Nephron (organoid): Measurements from ENCODE around the gene CAMKMT.

Experiments used
- H3K27ac Mint-ChIP-seq, 3 experiments: 2 replicates each; pipeline ENCODE4 v1.8.0; 2020; ENCODE audit warnings: mixed read lengths in 3 of 3, mild to moderate bottlenecking in 2 of 3, moderate library complexity in 1 of 3
- H3K27me3 Mint-ChIP-seq: 2 replicates; pipeline ENCODE4 v1.8.0; 2021; ENCODE audit warnings: low read depth, mild to moderate bottlenecking, moderate library complexity, mixed read lengths
- H3K36me3 Mint-ChIP-seq: 2 replicates; pipeline ENCODE4 v1.8.0; 2020; ENCODE audit warnings: low read depth, mixed read lengths
- H3K4me1 Mint-ChIP-seq: 2 replicates; pipeline ENCODE4 v1.8.0; 2020; ENCODE audit warnings: mixed read lengths
- H3K4me3 Mint-ChIP-seq, 3 experiments: 2 replicates each; pipeline ENCODE4 v1.8.0; 2020; ENCODE audit warnings: mild to moderate bottlenecking in 3 of 3, mixed read lengths in 3 of 3, moderate library complexity in 2 of 3
- H3K9me3 Mint-ChIP-seq: 2 replicates; pipeline ENCODE4 v1.8.0; 2020; ENCODE audit warnings: mixed read lengths
- TF ChIP-seq, protein P1 (sequence below), 3 experiments: fragments of 200-600 bp; sonication (generic); IDR thresholded peaks; one replicate each; pipeline ENCODE4 v1.5.0; 2021; ENCODE audit warnings: antibody characterized with exemption in 3 of 3; ENCODE audit not compliant: unreplicated experiment in 3 of 3

Gene CAMKMT

DNA sequence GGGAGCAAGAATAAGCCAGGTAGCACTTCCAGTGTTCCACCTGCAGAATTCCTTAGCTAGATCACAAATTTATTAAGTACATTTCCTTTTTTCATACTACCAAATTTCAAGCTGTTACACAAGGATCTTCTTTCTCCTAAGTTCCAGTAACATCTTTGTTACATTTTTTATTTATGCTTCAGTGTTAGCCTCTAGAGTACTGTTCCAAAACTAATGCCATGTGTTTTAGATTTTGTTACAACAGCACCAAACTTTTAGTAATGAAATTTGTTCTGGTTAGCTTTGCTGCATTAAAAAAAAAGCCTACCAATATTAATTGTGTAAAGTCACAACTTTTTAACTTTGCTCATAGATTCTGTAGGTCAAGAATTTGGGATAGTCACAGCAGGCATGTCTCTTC, 161.1 kb downstream of the CAMKMT start:
- Mint-ChIP-seq H3K36me3 (peaks cover 12% of the 10 kb centered on the region), H3K27ac (no peak overlapping the region), H3K27me3 (no peaks in the 10 kb centered on the region), H3K9me3 (peaks cover 26% of the 10 kb centered on the region), H3K4me1 (no peaks in the 10 kb centered on the region), H3K4me3 (no peak overlapping the region)
- TF ChIP-seq, protein P1, sequence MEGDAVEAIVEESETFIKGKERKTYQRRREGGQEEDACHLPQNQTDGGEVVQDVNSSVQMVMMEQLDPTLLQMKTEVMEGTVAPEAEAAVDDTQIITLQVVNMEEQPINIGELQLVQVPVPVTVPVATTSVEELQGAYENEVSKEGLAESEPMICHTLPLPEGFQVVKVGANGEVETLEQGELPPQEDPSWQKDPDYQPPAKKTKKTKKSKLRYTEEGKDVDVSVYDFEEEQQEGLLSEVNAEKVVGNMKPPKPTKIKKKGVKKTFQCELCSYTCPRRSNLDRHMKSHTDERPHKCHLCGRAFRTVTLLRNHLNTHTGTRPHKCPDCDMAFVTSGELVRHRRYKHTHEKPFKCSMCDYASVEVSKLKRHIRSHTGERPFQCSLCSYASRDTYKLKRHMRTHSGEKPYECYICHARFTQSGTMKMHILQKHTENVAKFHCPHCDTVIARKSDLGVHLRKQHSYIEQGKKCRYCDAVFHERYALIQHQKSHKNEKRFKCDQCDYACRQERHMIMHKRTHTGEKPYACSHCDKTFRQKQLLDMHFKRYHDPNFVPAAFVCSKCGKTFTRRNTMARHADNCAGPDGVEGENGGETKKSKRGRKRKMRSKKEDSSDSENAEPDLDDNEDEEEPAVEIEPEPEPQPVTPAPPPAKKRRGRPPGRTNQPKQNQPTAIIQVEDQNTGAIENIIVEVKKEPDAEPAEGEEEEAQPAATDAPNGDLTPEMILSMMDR (IDR thresholded peaks at IDR 0.05; ENCODE audit: unreplicated experiment in 3 of 3): no peak

DNA sequence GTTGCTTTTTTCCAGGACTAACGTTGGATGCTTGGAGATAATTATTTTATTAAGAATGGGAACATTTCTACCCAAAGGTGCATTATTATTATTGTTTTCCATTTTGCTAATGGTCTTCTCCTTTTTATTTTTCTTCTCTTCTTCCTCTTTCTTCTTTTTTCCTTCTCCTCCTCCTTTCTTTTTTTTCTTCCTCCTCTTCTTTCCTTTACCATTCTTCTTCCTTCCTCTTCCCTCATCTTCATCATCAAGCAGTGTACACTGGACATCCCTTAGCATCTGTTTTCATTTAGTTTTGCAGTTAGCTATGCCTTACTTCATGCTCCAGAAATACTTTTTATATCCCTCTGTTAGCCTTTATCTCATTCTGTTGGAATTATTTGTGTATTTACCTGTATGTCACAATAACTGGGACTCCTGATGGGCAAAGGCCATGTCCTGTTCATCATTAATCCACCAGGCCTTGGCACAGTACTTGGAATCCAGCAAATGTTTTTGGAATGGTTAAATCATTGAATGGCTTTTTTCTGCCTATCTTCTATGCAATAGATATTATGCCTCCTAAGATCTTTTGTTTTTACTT, 162.7 kb downstream of the CAMKMT start:
- Mint-ChIP-seq H3K9me3 (peaks cover 25% of the 10 kb centered on the region), H3K36me3 (peaks cover 12% of the 10 kb centered on the region), H3K4me1 (no peaks in the 10 kb centered on the region), H3K4me3 (no peak overlapping the region), H3K27me3 (no peaks in the 10 kb centered on the region), H3K27ac (no peak overlapping the region)
- TF ChIP-seq, protein P1 (IDR thresholded peaks at IDR 0.05; ENCODE audit: unreplicated experiment in 3 of 3): no peak

DNA sequence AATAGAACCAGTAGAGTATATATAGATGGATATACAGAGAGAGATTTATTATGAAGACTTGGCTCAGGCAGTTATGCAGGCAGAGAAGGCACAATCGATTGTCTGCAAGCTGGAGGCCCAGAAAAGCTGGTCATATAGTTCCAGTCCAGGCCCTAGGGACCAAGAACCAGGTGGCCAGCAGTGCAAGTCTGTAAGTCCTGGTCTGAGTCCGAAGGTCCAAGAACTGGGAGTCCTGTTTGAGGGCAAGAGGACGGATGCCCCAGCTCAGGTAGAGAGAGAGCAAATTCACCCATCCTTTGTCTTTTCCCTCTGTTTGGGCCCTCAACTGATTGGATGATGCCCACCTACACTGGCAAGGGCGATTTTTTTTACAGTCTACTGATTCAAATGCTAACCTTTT, 164.6 kb downstream of the CAMKMT start:
- Mint-ChIP-seq H3K4me3 (no peak overlapping the region), H3K9me3 (peaks cover 14% of the 10 kb centered on the region), H3K36me3 (peaks cover 12% of the 10 kb centered on the region), H3K27ac (no peak overlapping the region), H3K4me1 (peaks cover 4% of the 10 kb centered on the region), H3K27me3 (no peaks in the 10 kb centered on the region)
- TF ChIP-seq, protein P1 (IDR thresholded peaks at IDR 0.05; ENCODE audit: unreplicated experiment in 3 of 3): no peak

DNA sequence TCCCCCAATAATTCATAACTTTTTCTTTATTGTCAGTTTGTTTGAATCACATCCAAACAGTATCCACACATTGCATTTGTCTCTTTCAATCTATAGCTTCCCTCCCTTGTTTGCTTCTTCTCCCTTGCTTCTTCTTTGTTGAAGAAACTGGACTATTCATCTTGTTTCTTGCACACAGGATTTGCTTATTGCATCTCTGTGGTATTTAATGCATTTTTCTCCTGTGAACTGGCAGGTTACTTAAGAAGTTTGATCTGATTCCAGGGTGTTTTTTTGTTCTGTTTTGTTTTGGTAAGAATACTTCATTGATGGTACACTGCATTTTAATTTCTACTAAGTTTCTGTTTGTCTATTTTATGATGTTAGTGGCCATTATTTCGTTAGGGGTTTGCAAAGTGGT, 166.8 kb downstream of the CAMKMT start:
- peaks cover 9% of the 10 kb centered on the region for H3K36me3 Mint-ChIP-seq
- no peak overlapping the region for H3K4me3 Mint-ChIP-seq
- peaks cover 5% of the 10 kb centered on the region for H3K4me1 Mint-ChIP-seq
- no peak overlapping the region for H3K27ac Mint-ChIP-seq
- no peaks in the 10 kb centered on the region for H3K27me3 Mint-ChIP-seq
- TF ChIP-seq, protein P1 (IDR thresholded peaks at IDR 0.05; ENCODE audit: unreplicated experiment in 3 of 3): no peak
- peaks cover 4% of the 10 kb centered on the region for H3K9me3 Mint-ChIP-seq

DNA sequence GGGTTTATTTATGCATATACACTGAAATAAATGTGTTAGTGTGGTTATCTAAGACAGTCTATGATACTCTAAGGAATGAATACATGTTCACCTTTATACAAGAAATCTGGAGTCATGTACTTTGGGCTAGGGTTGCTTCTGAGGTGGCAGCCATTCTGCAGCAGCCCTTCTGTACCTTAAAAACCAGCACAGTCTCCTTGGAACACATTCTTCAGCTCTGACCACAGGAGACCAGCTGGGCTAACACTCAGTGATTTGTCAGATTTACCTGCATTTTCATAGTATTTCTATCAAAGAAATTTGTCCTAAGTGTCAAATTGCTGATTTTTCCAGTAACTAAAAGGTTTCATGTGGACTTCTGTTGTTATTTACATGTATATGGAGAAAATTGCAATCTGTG, 167.7 kb downstream of the CAMKMT start:
- no peak overlapping the region for H3K4me3 Mint-ChIP-seq
- peaks cover 2% of the 10 kb centered on the region for H3K9me3 Mint-ChIP-seq
- H3K36me3 Mint-ChIP-seq: peaks cover 11% of the 10 kb centered on the region
- H3K27me3 Mint-ChIP-seq: no peaks in the 10 kb centered on the region
- H3K4me1 Mint-ChIP-seq: peaks cover 5% of the 10 kb centered on the region
- TF ChIP-seq, protein P1 (IDR thresholded peaks at IDR 0.05; ENCODE audit: unreplicated experiment in 3 of 3): no peak
- no peak overlapping the region for H3K27ac Mint-ChIP-seq

DNA sequence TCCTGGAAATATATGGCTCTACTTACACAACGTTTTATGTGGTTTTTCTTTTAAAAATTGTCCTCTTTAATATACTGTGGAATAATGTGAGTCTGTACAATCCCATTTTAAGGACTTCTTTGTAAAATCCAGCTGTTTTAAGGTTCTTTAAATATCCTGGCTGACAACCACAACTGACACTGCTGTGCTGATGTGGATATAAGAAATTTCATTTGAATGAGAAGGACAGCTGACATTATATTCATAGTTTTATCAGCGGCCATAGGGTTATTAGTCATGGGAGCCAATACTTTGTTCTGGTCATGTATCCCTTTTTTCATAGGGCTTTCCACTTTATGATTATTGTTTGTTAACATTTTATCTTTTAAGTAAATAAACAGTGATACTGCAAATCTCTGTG, 169.5 kb downstream of the CAMKMT start:
- H3K4me3 Mint-ChIP-seq: no peak overlapping the region
- H3K27me3 Mint-ChIP-seq: no peaks in the 10 kb centered on the region
- peaks cover 10% of the 10 kb centered on the region for H3K36me3 Mint-ChIP-seq
- TF ChIP-seq, protein P1 (IDR thresholded peaks at IDR 0.05; ENCODE audit: unreplicated experiment in 3 of 3): no peak
- H3K4me1 Mint-ChIP-seq: peaks cover 5% of the 10 kb centered on the region
- peak overlapping the region in 1 of 3 experiments; percentile 22 for H3K27ac Mint-ChIP-seq
- H3K9me3 Mint-ChIP-seq: peaks cover 4% of the 10 kb centered on the region
